Measurements from ENCODE around the gene PGAM1.

GRCh38 chr10:97425964-97426775, at the start of gene PGAM1:
- TF ChIP-seq, protein P1, sequence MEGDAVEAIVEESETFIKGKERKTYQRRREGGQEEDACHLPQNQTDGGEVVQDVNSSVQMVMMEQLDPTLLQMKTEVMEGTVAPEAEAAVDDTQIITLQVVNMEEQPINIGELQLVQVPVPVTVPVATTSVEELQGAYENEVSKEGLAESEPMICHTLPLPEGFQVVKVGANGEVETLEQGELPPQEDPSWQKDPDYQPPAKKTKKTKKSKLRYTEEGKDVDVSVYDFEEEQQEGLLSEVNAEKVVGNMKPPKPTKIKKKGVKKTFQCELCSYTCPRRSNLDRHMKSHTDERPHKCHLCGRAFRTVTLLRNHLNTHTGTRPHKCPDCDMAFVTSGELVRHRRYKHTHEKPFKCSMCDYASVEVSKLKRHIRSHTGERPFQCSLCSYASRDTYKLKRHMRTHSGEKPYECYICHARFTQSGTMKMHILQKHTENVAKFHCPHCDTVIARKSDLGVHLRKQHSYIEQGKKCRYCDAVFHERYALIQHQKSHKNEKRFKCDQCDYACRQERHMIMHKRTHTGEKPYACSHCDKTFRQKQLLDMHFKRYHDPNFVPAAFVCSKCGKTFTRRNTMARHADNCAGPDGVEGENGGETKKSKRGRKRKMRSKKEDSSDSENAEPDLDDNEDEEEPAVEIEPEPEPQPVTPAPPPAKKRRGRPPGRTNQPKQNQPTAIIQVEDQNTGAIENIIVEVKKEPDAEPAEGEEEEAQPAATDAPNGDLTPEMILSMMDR (IDR thresholded peaks at IDR 0.05): peak; percentile 27 to 66 (median 42)
- peak; percentile 82 to 92 for TF ChIP-seq POLR2A (IDR thresholded peaks at IDR 0.05)
